ENCODE data around the gene ATP8B1. TPM values are rescaled to one million over a fixed set of nuclear protein-coding genes. Genes with fewer than 3 reads are reported as not detected.

ATP8B1 gene
- total and polyA plus RNA-seq, 4 donors = 3.9 to 22.0 (median 5.7) TPM

GRCh38 chr18:57771193-57771592, 31.9 kb downstream of the ATP8B1 start:
- Histone ChIP-seq H3K36me3 (ENCODE audit: control insufficient read depth in 4 of 4, insufficient read depth in 3 of 4, low read depth in 1 of 4, low read length in 3 of 4) (peaks cover 0 to 1% (median 0%) of the 10 kb centered on the region in 4 donors), H3K27ac (ENCODE audit: low read depth in 1 of 2, low read length in 2 of 2) (no peak overlapping the region), H3K4me3 (ENCODE audit: low read depth in 1 of 3, low read length in 3 of 3) (no peak overlapping the region), H3K4me1 (ENCODE audit: control insufficient read depth in 4 of 4, insufficient read depth in 4 of 4, low read length in 3 of 4) (no peaks in the 10 kb centered on the region), H3K9me3 (ENCODE audit: control insufficient read depth in 4 of 4, low read length in 3 of 4) (no peaks in the 10 kb centered on the region), H3K9ac (ENCODE audit: low read depth in 1 of 2, low read length in 2 of 2) (no peak overlapping the region), H3K27me3 (ENCODE audit: control insufficient read depth in 4 of 4, insufficient read depth in 4 of 4, low read length in 3 of 4) (no peaks in the 10 kb centered on the region)
- WGBS = 69% methylated on average over 3 of the region's 3 CpGs
- DNase-seq (ENCODE audit: low spot score) = no peak
- TF ChIP-seq, protein P1, sequence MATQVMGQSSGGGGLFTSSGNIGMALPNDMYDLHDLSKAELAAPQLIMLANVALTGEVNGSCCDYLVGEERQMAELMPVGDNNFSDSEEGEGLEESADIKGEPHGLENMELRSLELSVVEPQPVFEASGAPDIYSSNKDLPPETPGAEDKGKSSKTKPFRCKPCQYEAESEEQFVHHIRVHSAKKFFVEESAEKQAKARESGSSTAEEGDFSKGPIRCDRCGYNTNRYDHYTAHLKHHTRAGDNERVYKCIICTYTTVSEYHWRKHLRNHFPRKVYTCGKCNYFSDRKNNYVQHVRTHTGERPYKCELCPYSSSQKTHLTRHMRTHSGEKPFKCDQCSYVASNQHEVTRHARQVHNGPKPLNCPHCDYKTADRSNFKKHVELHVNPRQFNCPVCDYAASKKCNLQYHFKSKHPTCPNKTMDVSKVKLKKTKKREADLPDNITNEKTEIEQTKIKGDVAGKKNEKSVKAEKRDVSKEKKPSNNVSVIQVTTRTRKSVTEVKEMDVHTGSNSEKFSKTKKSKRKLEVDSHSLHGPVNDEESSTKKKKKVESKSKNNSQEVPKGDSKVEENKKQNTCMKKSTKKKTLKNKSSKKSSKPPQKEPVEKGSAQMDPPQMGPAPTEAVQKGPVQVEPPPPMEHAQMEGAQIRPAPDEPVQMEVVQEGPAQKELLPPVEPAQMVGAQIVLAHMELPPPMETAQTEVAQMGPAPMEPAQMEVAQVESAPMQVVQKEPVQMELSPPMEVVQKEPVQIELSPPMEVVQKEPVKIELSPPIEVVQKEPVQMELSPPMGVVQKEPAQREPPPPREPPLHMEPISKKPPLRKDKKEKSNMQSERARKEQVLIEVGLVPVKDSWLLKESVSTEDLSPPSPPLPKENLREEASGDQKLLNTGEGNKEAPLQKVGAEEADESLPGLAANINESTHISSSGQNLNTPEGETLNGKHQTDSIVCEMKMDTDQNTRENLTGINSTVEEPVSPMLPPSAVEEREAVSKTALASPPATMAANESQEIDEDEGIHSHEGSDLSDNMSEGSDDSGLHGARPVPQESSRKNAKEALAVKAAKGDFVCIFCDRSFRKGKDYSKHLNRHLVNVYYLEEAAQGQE (IDR thresholded peaks at IDR 0.05) = no peak
- no peak for TF ChIP-seq TAF1 (conservative IDR thresholded peaks at IDR 0.05)
- TF ChIP-seq YY1 (IDR thresholded peaks at IDR 0.05) = no peak
- no peak for TF ChIP-seq SP1 (IDR thresholded peaks at IDR 0.05)
- TF ChIP-seq FOXA2 (IDR thresholded peaks at IDR 0.05) = no peak
- no peak for TF ChIP-seq RAD21 (IDR thresholded peaks at IDR 0.05)
- TF ChIP-seq FOXA1 (IDR thresholded peaks at IDR 0.05) = no peak
- TF ChIP-seq, protein P2, sequence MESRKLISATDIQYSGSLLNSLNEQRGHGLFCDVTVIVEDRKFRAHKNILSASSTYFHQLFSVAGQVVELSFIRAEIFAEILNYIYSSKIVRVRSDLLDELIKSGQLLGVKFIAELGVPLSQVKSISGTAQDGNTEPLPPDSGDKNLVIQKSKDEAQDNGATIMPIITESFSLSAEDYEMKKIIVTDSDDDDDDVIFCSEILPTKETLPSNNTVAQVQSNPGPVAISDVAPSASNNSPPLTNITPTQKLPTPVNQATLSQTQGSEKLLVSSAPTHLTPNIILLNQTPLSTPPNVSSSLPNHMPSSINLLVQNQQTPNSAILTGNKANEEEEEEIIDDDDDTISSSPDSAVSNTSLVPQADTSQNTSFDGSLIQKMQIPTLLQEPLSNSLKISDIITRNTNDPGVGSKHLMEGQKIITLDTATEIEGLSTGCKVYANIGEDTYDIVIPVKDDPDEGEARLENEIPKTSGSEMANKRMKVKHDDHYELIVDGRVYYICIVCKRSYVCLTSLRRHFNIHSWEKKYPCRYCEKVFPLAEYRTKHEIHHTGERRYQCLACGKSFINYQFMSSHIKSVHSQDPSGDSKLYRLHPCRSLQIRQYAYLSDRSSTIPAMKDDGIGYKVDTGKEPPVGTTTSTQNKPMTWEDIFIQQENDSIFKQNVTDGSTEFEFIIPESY (IDR thresholded peaks at IDR 0.05) = no peak
- no peak for TF ChIP-seq RXRA (IDR thresholded peaks at IDR 0.05)
- TF ChIP-seq NR2F2 (IDR thresholded peaks at IDR 0.05) = no peak
- TF ChIP-seq HNF4G (IDR thresholded peaks at IDR 0.05) = no peak
- no peak for TF ChIP-seq GABPA (IDR thresholded peaks at IDR 0.05 in 1 of 2, conservative IDR thresholded peaks at IDR 0.05 in 1 of 2)
- TF ChIP-seq, protein P3, sequence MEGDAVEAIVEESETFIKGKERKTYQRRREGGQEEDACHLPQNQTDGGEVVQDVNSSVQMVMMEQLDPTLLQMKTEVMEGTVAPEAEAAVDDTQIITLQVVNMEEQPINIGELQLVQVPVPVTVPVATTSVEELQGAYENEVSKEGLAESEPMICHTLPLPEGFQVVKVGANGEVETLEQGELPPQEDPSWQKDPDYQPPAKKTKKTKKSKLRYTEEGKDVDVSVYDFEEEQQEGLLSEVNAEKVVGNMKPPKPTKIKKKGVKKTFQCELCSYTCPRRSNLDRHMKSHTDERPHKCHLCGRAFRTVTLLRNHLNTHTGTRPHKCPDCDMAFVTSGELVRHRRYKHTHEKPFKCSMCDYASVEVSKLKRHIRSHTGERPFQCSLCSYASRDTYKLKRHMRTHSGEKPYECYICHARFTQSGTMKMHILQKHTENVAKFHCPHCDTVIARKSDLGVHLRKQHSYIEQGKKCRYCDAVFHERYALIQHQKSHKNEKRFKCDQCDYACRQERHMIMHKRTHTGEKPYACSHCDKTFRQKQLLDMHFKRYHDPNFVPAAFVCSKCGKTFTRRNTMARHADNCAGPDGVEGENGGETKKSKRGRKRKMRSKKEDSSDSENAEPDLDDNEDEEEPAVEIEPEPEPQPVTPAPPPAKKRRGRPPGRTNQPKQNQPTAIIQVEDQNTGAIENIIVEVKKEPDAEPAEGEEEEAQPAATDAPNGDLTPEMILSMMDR (IDR thresholded peaks at IDR 0.05; ENCODE audit: low read depth, low read length, missing input control) = no peak
- TF ChIP-seq, protein P4, sequence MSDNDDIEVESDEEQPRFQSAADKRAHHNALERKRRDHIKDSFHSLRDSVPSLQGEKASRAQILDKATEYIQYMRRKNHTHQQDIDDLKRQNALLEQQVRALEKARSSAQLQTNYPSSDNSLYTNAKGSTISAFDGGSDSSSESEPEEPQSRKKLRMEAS (IDR thresholded peaks at IDR 0.05) = no peak
- no peak for TF ChIP-seq JUND (IDR thresholded peaks at IDR 0.05)
- no peak for TF ChIP-seq EGR1 (IDR thresholded peaks at IDR 0.05; ENCODE audit: low read depth in 2 of 2)
- no peak for TF ChIP-seq ATF3 (IDR thresholded peaks at IDR 0.05)
- no peak for TF ChIP-seq HNF4A (conservative IDR thresholded peaks at IDR 0.05)

Measured in liver (tissue), 9 donors.